ENCODE results near the gene HELZ.

Gene HELZ

GRCh38 chr17:67180275-67180674 lies 64.7 kb downstream of the HELZ start:
- H2BK120ac ChIP-seq (ENCODE audit: low read depth, low read length) = no peak overlapping the region
- H3K4me2 ChIP-seq (ENCODE audit: low read length, poor library complexity, severe bottlenecking) = no peak overlapping the region
- no peak overlapping the region for H2BK12ac ChIP-seq (ENCODE audit: low read length in 2 of 2)
- DNase-seq = peak; percentile 60
- no peak overlapping the region for H4K8ac ChIP-seq (ENCODE audit: low read length)
- no peak overlapping the region for H2AK5ac ChIP-seq (ENCODE audit: low read length, severe bottlenecking)
- H3K18ac ChIP-seq (ENCODE audit: low read depth in 1 of 2, low read length in 2 of 2) = no peak overlapping the region
- no peaks in the 10 kb centered on the region for H3K27me3 ChIP-seq (ENCODE audit: control insufficient read depth in 1 of 2, insufficient read depth in 1 of 2, low read length in 2 of 2)
- no peak overlapping the region for H3K4me3 ChIP-seq (ENCODE audit: insufficient read depth in 1 of 2, low read depth in 1 of 2, low read length in 2 of 2)
- no peak overlapping the region for H3K9ac ChIP-seq (ENCODE audit: low read length)
- H2AFZ ChIP-seq (ENCODE audit: low read depth, low read length) = no peak overlapping the region
- no peak overlapping the region for H3K27ac ChIP-seq (ENCODE audit: low read length, poor library complexity, severe bottlenecking)
- no peak overlapping the region for H3K14ac ChIP-seq (ENCODE audit: low read length in 2 of 2)
- H3K36me3 ChIP-seq (ENCODE audit: control insufficient read depth in 1 of 2, insufficient read depth in 2 of 2, low read depth in 1 of 2, low read length in 2 of 2) = peaks cover 3 to 51% of the 10 kb centered on the region in 2 experiments
- H4K91ac ChIP-seq (ENCODE audit: low read length) = no peak overlapping the region
- WGBS = 63% methylated on average over 4 of the region's 5 CpGs
- no peaks in the 10 kb centered on the region for H3K9me3 ChIP-seq (ENCODE audit: control insufficient read depth, low read length)
- H3K4ac ChIP-seq (ENCODE audit: low read depth in 1 of 2, low read length in 2 of 2) = no peak overlapping the region
- peaks cover 7% of the 10 kb centered on the region for H3K4me1 ChIP-seq (ENCODE audit: control insufficient read depth, insufficient read depth, low read depth, low read length)
- no peak overlapping the region for H3K23ac ChIP-seq (ENCODE audit: low read length in 2 of 2)
- H2BK15ac ChIP-seq (ENCODE audit: low read depth, poor library complexity, severe bottlenecking) = no peak overlapping the region
- H2BK5ac ChIP-seq (ENCODE audit: low read depth, low read length, poor library complexity, severe bottlenecking) = no peak overlapping the region
- H3K79me1 ChIP-seq (replicated peaks; ENCODE audit: low read length, poor library complexity, severe bottlenecking) = peaks cover 11% of the 10 kb centered on the region

GRCh38 chr17:67178555-67178954 lies 66.4 kb downstream of the HELZ start:
- Histone ChIP-seq H3K4me2 (ENCODE audit: low read length, poor library complexity, severe bottlenecking) (no peak overlapping the region), H2BK15ac (ENCODE audit: low read depth, poor library complexity, severe bottlenecking) (no peak overlapping the region), H4K91ac (ENCODE audit: low read length) (no peak overlapping the region), H2AK5ac (ENCODE audit: low read length, severe bottlenecking) (no peak overlapping the region), H3K79me1 (replicated peaks; ENCODE audit: low read length, poor library complexity, severe bottlenecking) (peaks cover 18% of the 10 kb centered on the region), H2BK120ac (ENCODE audit: low read depth, low read length) (no peak overlapping the region), H3K18ac (ENCODE audit: low read depth in 1 of 2, low read length in 2 of 2) (no peak overlapping the region), H3K9me3 (ENCODE audit: control insufficient read depth, low read length) (no peaks in the 10 kb centered on the region), H3K27me3 (ENCODE audit: control insufficient read depth in 1 of 2, insufficient read depth in 1 of 2, low read length in 2 of 2) (no peaks in the 10 kb centered on the region), H3K4me1 (ENCODE audit: control insufficient read depth, insufficient read depth, low read depth, low read length) (peaks cover 4% of the 10 kb centered on the region), H4K8ac (ENCODE audit: low read length) (no peak overlapping the region), H3K4me3 (ENCODE audit: insufficient read depth in 1 of 2, low read depth in 1 of 2, low read length in 2 of 2) (no peak overlapping the region), H3K36me3 (ENCODE audit: control insufficient read depth in 1 of 2, insufficient read depth in 2 of 2, low read depth in 1 of 2, low read length in 2 of 2) (peaks cover 11 to 60% of the 10 kb centered on the region in 2 experiments), H3K9ac (ENCODE audit: low read length) (no peak overlapping the region), H2BK12ac (ENCODE audit: low read length in 2 of 2) (no peak overlapping the region), H3K23ac (ENCODE audit: low read length in 2 of 2) (no peak overlapping the region), H2BK5ac (ENCODE audit: low read depth, low read length, poor library complexity, severe bottlenecking) (no peak overlapping the region), H3K27ac (ENCODE audit: low read length, poor library complexity, severe bottlenecking) (no peak overlapping the region), H3K14ac (ENCODE audit: low read length in 2 of 2) (no peak overlapping the region), H2AFZ (ENCODE audit: low read depth, low read length) (no peak overlapping the region), H3K4ac (ENCODE audit: low read depth in 1 of 2, low read length in 2 of 2) (no peak overlapping the region)
- no peak for DNase-seq
- 96% methylated on average over 2 of the region's 4 CpGs for WGBS

- Histone ChIP-seq H2AFZ (ENCODE audit: low read depth, low read length) (no peak overlapping the region), H3K4me2 (ENCODE audit: low read length, poor library complexity, severe bottlenecking) (no peak overlapping the region), H3K4me3 (ENCODE audit: insufficient read depth in 1 of 2, low read depth in 1 of 2, low read length in 2 of 2) (no peak overlapping the region), H3K23ac (ENCODE audit: low read length in 2 of 2) (no peak overlapping the region), H3K9me3 (ENCODE audit: control insufficient read depth, low read length) (no peaks in the 10 kb centered on the region), H3K27me3 (ENCODE audit: control insufficient read depth in 1 of 2, insufficient read depth in 1 of 2, low read length in 2 of 2) (no peaks in the 10 kb centered on the region), H3K27ac (ENCODE audit: low read length, poor library complexity, severe bottlenecking) (no peak overlapping the region), H3K9ac (ENCODE audit: low read length) (no peak overlapping the region), H4K91ac (ENCODE audit: low read length) (no peak overlapping the region), H4K8ac (ENCODE audit: low read length) (no peak overlapping the region), H3K79me1 (replicated peaks; ENCODE audit: low read length, poor library complexity, severe bottlenecking) (peaks cover 20% of the 10 kb centered on the region), H3K18ac (ENCODE audit: low read depth in 1 of 2, low read length in 2 of 2) (no peak overlapping the region), H2BK15ac (ENCODE audit: low read depth, poor library complexity, severe bottlenecking) (no peak overlapping the region), H2BK12ac (ENCODE audit: low read length in 2 of 2) (no peak overlapping the region), H3K4me1 (ENCODE audit: control insufficient read depth, insufficient read depth, low read depth, low read length) (peaks cover 4% of the 10 kb centered on the region), H3K4ac (ENCODE audit: low read depth in 1 of 2, low read length in 2 of 2) (no peak overlapping the region), H3K14ac (ENCODE audit: low read length in 2 of 2) (no peak overlapping the region), H2BK5ac (ENCODE audit: low read depth, low read length, poor library complexity, severe bottlenecking) (no peak overlapping the region), H2BK120ac (ENCODE audit: low read depth, low read length) (no peak overlapping the region), H3K36me3 (ENCODE audit: control insufficient read depth in 1 of 2, insufficient read depth in 2 of 2, low read depth in 1 of 2, low read length in 2 of 2) (peaks cover 12 to 63% of the 10 kb centered on the region in 2 experiments), H2AK5ac (ENCODE audit: low read length, severe bottlenecking) (no peak overlapping the region)
- no peak for DNase-seq
Observed at GRCh38 chr17:67177732-67178131, 67.3 kb downstream of the HELZ start.

- H2AK5ac ChIP-seq (ENCODE audit: low read length, severe bottlenecking) = no peak overlapping the region
- H3K23ac ChIP-seq (ENCODE audit: low read length in 2 of 2) = no peak overlapping the region
- no peak overlapping the region for H2BK12ac ChIP-seq (ENCODE audit: low read length in 2 of 2)
- H3K9ac ChIP-seq (ENCODE audit: low read length) = no peak overlapping the region
- H2BK5ac ChIP-seq (ENCODE audit: low read depth, low read length, poor library complexity, severe bottlenecking) = no peak overlapping the region
- no peak for DNase-seq
- no peak overlapping the region for H2AFZ ChIP-seq (ENCODE audit: low read depth, low read length)
- 96% methylated on average over 5 of the region's 5 CpGs for WGBS
- no peak overlapping the region for H2BK120ac ChIP-seq (ENCODE audit: low read depth, low read length)
- no peak overlapping the region for H3K4ac ChIP-seq (ENCODE audit: low read depth in 1 of 2, low read length in 2 of 2)
- peaks cover 26% of the 10 kb centered on the region for H3K79me1 ChIP-seq (replicated peaks; ENCODE audit: low read length, poor library complexity, severe bottlenecking)
- H4K91ac ChIP-seq (ENCODE audit: low read length) = no peak overlapping the region
- H3K14ac ChIP-seq (ENCODE audit: low read length in 2 of 2) = no peak overlapping the region
- no peaks in the 10 kb centered on the region for H3K4me1 ChIP-seq (ENCODE audit: control insufficient read depth, insufficient read depth, low read depth, low read length)
- no peak overlapping the region for H4K8ac ChIP-seq (ENCODE audit: low read length)
- no peaks in the 10 kb centered on the region for H3K9me3 ChIP-seq (ENCODE audit: control insufficient read depth, low read length)
- peaks cover 12 to 57% of the 10 kb centered on the region in 2 experiments for H3K36me3 ChIP-seq (ENCODE audit: control insufficient read depth in 1 of 2, insufficient read depth in 2 of 2, low read depth in 1 of 2, low read length in 2 of 2)
- H3K4me3 ChIP-seq (ENCODE audit: insufficient read depth in 1 of 2, low read depth in 1 of 2, low read length in 2 of 2) = no peak overlapping the region
- H3K18ac ChIP-seq (ENCODE audit: low read depth in 1 of 2, low read length in 2 of 2) = no peak overlapping the region
- no peak overlapping the region for H3K27ac ChIP-seq (ENCODE audit: low read length, poor library complexity, severe bottlenecking)
- H2BK15ac ChIP-seq (ENCODE audit: low read depth, poor library complexity, severe bottlenecking) = no peak overlapping the region
- H3K4me2 ChIP-seq (ENCODE audit: low read length, poor library complexity, severe bottlenecking) = no peak overlapping the region
- H3K27me3 ChIP-seq (ENCODE audit: control insufficient read depth in 1 of 2, insufficient read depth in 1 of 2, low read length in 2 of 2) = no peaks in the 10 kb centered on the region
Observed at GRCh38 chr17:67174190-67174589, 70.8 kb downstream of the HELZ start.

Data from mesenchymal stem cell (in vitro differentiated cells and primary cell).